ENCODE data around the gene CGB5.
"Not testable (repeated sequence)": the region's sequence is repeated elsewhere in the genome, so short reads cannot be mapped to it uniquely, and the experiment has no call there.

- not testable (repeated sequence) for TF ChIP-seq POLR2A (IDR thresholded peaks at IDR 0.05)
- TF ChIP-seq, protein P1, sequence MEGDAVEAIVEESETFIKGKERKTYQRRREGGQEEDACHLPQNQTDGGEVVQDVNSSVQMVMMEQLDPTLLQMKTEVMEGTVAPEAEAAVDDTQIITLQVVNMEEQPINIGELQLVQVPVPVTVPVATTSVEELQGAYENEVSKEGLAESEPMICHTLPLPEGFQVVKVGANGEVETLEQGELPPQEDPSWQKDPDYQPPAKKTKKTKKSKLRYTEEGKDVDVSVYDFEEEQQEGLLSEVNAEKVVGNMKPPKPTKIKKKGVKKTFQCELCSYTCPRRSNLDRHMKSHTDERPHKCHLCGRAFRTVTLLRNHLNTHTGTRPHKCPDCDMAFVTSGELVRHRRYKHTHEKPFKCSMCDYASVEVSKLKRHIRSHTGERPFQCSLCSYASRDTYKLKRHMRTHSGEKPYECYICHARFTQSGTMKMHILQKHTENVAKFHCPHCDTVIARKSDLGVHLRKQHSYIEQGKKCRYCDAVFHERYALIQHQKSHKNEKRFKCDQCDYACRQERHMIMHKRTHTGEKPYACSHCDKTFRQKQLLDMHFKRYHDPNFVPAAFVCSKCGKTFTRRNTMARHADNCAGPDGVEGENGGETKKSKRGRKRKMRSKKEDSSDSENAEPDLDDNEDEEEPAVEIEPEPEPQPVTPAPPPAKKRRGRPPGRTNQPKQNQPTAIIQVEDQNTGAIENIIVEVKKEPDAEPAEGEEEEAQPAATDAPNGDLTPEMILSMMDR (IDR thresholded peaks at IDR 0.05): not testable (repeated sequence)
Measured at GRCh38 chr19:49043548-49043947, at the start of gene CGB5.
